Fibroblast of lung (primary cell): ENCODE data around the gene ZW10. TPM values are rescaled to one million over a fixed set of nuclear protein-coding genes. Genes with fewer than 3 reads are reported as not detected.

Experiments used
- DNase-seq, 2 donors: peaks; one replicate each; pipeline versions ENCODE4 v3.0.0 to v3.0.0-alpha.2; 2010; ENCODE audit warnings: low read depth in 2 of 2
- H2AFZ ChIP-seq: 2 replicates; pipeline ENCODE4 v1.5.1; 2012; ENCODE audit warnings: low read length, control low read depth, inconsistent platforms
- H3K27ac ChIP-seq: 2 replicates; pipeline ENCODE4 v1.5.1; 2011; ENCODE audit warnings: low read length, control low read depth; ENCODE audit not compliant: insufficient read depth
- H3K27me3 ChIP-seq: 2 replicates; pipeline ENCODE4 v1.5.1; 2011; ENCODE audit warnings: mild to moderate bottlenecking, low read length; ENCODE audit not compliant: control insufficient read depth, insufficient read depth
- H3K36me3 ChIP-seq: 2 replicates; pipeline ENCODE4 v1.5.1; 2011; ENCODE audit warnings: low read length; ENCODE audit not compliant: control insufficient read depth, insufficient read depth
- H3K4me1 ChIP-seq: 2 replicates; pipeline ENCODE4 v1.5.1; 2011; ENCODE audit warnings: low read length; ENCODE audit not compliant: control insufficient read depth, insufficient read depth; ENCODE audit errors: extremely low read depth
- H3K4me2 ChIP-seq: 2 replicates; pipeline ENCODE4 v1.5.1; 2011; ENCODE audit warnings: low read length, control low read depth; ENCODE audit not compliant: insufficient read depth; ENCODE audit errors: extremely low read depth
- H3K4me3 ChIP-seq, 4 experiments: fragments of 200-600 bp in 1 of 4; sonication (generic) in 1 of 4; replicated peaks in 1 of 4; 2 replicates each; pipeline ENCODE4 v1.5.1; 2011 to 2016; ENCODE audit warnings: low read length in 4 of 4, low read depth in 3 of 4, mild to moderate bottlenecking in 3 of 4, control low read depth in 2 of 4, inconsistent platforms in 1 of 4, mixed read lengths in 1 of 4; ENCODE audit not compliant: insufficient read depth in 1 of 4; ENCODE audit errors: control extremely low read depth in 1 of 4
- H3K79me2 ChIP-seq: 2 replicates; pipeline ENCODE4 v1.5.1; 2012; ENCODE audit warnings: mild to moderate bottlenecking, low read length, inconsistent platforms; ENCODE audit not compliant: control insufficient read depth, insufficient read depth
- H3K9ac ChIP-seq: 2 replicates; pipeline ENCODE4 v1.5.1; 2011; ENCODE audit warnings: mild to moderate bottlenecking, low read length, control low read depth; ENCODE audit not compliant: insufficient read depth
- H3K9me3 ChIP-seq: 2 replicates; pipeline ENCODE4 v1.5.1; 2012; ENCODE audit warnings: low read depth, low read length; ENCODE audit not compliant: control insufficient read depth, insufficient read depth
- H4K20me1 ChIP-seq: 2 replicates; pipeline ENCODE4 v1.5.1; 2011; ENCODE audit warnings: low read length; ENCODE audit not compliant: control insufficient read depth, insufficient read depth; ENCODE audit errors: extremely low read depth
- EZH2 ChIP-seq: IDR thresholded peaks from 2 replicates; pipeline ENCODE4 v1.5.1; 2012; ENCODE audit warnings: low read length, control low read depth, mild to moderate bottlenecking; ENCODE audit errors: missing control alignments
- polyA plus RNA-seq, 2 donors: library from polyadenylated mRNA; depleted of rRNA in 1 of 2; stranded (reverse) in 1 of 2; unstranded in 1 of 2; fragments of >200 nt; gene quantifications; 2 replicates each; pipeline ENCODE4 v1.2.1, GENCODE V29; 2011 to 2012; ENCODE audit warnings: missing spikeins in 1 of 2
- total RNA-seq: library from RNA; depleted of rRNA; stranded (reverse); fragments of >200 nt; gene quantifications from 2 replicates; pipeline ENCODE4 v1.2.1, GENCODE V29; 2014
- TF ChIP-seq, protein P1 (sequence below), 2 donors: IDR thresholded peaks in 1 of 2; conservative IDR thresholded peaks in 1 of 2; 1 replicate in 1 of 2; 2 replicates in 1 of 2; pipeline ENCODE4 v1.5.1; 2011 to 2012; ENCODE audit warnings: low read length in 2 of 2, control low read depth in 1 of 2, inconsistent platforms in 1 of 2, low read depth in 1 of 2, mild to moderate bottlenecking in 1 of 2

Gene ZW10
- total and polyA plus RNA-seq, 2 donors (not counting 1 experiment from before 2014, with no cell fraction given), result 13.5 to 15.4 TPM

DNA sequence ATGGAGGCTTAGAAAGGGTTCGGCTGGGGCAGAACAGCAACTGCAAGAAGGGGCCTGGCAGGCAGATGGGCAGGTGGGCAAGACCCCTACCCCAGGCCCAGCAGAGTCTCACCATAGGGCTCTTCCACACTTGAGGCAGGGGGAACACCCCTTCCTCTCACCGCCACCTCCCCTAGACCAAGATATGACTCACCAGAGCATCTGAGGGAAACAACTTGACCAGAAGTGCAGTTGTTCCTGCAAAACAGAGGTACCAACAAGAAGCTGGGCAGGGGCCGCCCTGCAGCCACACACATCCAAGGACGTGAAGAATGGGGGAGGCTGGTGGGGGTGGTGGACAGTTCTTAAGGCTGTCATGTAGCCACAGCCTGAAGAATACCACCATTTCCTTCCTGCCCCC is 78.3 kb downstream of the ZW10 start:
- Histone ChIP-seq H3K9me3 (no peaks in the 10 kb centered on the region), H3K79me2 (no peaks in the 10 kb centered on the region), H3K36me3 (no peaks in the 10 kb centered on the region), H3K27ac (no peak overlapping the region), H3K4me3 (no peak overlapping the region), H3K27me3 (no peaks in the 10 kb centered on the region), H3K4me1 (no peaks in the 10 kb centered on the region), H4K20me1 (no peaks in the 10 kb centered on the region), H3K4me2 (no peak overlapping the region), H3K9ac (no peak overlapping the region), H2AFZ (no peak overlapping the region)
- DNase-seq, result no peak
- TF ChIP-seq EZH2, result no peak
- TF ChIP-seq, protein P1, sequence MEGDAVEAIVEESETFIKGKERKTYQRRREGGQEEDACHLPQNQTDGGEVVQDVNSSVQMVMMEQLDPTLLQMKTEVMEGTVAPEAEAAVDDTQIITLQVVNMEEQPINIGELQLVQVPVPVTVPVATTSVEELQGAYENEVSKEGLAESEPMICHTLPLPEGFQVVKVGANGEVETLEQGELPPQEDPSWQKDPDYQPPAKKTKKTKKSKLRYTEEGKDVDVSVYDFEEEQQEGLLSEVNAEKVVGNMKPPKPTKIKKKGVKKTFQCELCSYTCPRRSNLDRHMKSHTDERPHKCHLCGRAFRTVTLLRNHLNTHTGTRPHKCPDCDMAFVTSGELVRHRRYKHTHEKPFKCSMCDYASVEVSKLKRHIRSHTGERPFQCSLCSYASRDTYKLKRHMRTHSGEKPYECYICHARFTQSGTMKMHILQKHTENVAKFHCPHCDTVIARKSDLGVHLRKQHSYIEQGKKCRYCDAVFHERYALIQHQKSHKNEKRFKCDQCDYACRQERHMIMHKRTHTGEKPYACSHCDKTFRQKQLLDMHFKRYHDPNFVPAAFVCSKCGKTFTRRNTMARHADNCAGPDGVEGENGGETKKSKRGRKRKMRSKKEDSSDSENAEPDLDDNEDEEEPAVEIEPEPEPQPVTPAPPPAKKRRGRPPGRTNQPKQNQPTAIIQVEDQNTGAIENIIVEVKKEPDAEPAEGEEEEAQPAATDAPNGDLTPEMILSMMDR (conservative IDR thresholded peaks at IDR 0.05 in 1 of 2, IDR thresholded peaks at IDR 0.05 in 1 of 2; ENCODE audit: low read depth in 1 of 2, low read length in 2 of 2), result no peak

GRCh38 chr11:113694390-113694789 is 79.1 kb downstream of the ZW10 start:
- no peaks in the 10 kb centered on the region for H3K27me3 ChIP-seq
- H3K79me2 ChIP-seq, result no peaks in the 10 kb centered on the region
- H3K4me1 ChIP-seq, result no peaks in the 10 kb centered on the region
- no peaks in the 10 kb centered on the region for H4K20me1 ChIP-seq
- no peak overlapping the region for H3K27ac ChIP-seq
- no peak overlapping the region for H2AFZ ChIP-seq
- TF ChIP-seq, protein P1 (conservative IDR thresholded peaks at IDR 0.05 in 1 of 2, IDR thresholded peaks at IDR 0.05 in 1 of 2; ENCODE audit: low read depth in 1 of 2, low read length in 2 of 2), result no peak
- TF ChIP-seq EZH2, result no peak
- no peak overlapping the region for H3K9ac ChIP-seq
- no peak overlapping the region for H3K4me2 ChIP-seq
- H3K9me3 ChIP-seq, result no peaks in the 10 kb centered on the region
- H3K36me3 ChIP-seq, result no peaks in the 10 kb centered on the region
- no peak for DNase-seq
- no peak overlapping the region for H3K4me3 ChIP-seq

GRCh38 chr11:113693030-113693429 is 80.5 kb downstream of the ZW10 start:
- Histone ChIP-seq H3K9me3 (no peaks in the 10 kb centered on the region), H2AFZ (no peak overlapping the region), H3K9ac (no peak overlapping the region), H3K27me3 (no peaks in the 10 kb centered on the region), H3K4me2 (no peak overlapping the region), H3K27ac (no peak overlapping the region), H3K36me3 (no peaks in the 10 kb centered on the region), H3K4me1 (no peaks in the 10 kb centered on the region), H4K20me1 (no peaks in the 10 kb centered on the region), H3K79me2 (no peaks in the 10 kb centered on the region), H3K4me3 (no peak overlapping the region)
- TF ChIP-seq, protein P1 (conservative IDR thresholded peaks at IDR 0.05 in 1 of 2, IDR thresholded peaks at IDR 0.05 in 1 of 2; ENCODE audit: low read depth in 1 of 2, low read length in 2 of 2), result no peak
- TF ChIP-seq EZH2, result no peak
- no peak for DNase-seq
